Activated CD4-positive, alpha-beta T cell treated with anti-CD3 and anti-CD28 coated beads for 24 hours (primary cell): ENCODE measurements around the gene RPUSD1.

Experiments used
- DNase-seq, 2 donors: peaks; one replicate each; pipeline ENCODE4 v3.0.0-alpha.2; 2020; ENCODE audit warnings: low read depth in 2 of 2

RPUSD1 gene

GRCh38 chr16:819336-820043 lies 31.3 kb upstream of the RPUSD1 start:
- no peak for DNase-seq

DNA sequence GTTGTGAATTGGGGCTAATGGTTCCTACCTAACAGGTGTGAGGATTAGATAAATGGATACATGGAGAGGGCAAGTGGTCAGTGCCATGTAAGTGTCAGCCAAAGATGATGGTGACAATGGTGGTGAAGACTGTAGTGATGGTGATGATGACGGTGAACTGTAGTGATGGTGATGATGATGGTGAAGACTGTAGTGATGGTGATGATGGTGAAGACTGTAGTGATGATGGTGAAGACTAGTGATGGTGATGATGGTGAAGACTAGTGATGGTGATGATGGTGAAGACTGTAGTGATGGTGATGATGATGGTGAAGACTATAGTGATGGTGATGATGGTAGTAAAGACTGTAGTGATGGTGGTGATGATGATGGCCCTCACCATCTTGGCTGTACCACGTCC lies 30.4 kb upstream of the RPUSD1 start:
- DNase-seq, result no peak

GRCh38 chr16:818132-818531 lies 30.0 kb upstream of the RPUSD1 start:
- no peak for DNase-seq

GRCh38 chr16:817001-817906 lies 29.1 kb upstream of the RPUSD1 start:
- DNase-seq, result no peak

DNA sequence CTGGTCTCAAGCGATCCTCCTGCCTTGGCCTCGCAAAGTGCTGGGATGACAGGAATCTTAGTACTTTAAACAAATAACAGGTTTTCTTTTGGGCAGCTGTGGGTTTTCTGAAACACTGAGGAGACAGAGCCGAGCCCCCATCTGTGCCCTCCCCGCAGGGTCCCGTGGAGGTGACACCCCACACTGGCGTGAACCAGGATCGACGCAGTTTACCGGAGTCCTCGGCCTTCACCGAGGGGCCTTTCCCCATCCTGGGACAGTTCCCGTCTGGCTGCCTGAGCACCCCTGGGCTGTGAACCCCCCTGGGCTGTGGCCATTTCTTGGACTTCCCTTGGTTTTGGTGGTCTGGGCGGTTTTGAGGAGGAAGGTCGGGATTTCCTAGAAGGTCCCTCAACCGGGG lies 27.7 kb upstream of the RPUSD1 start:
- no peak for DNase-seq

DNA sequence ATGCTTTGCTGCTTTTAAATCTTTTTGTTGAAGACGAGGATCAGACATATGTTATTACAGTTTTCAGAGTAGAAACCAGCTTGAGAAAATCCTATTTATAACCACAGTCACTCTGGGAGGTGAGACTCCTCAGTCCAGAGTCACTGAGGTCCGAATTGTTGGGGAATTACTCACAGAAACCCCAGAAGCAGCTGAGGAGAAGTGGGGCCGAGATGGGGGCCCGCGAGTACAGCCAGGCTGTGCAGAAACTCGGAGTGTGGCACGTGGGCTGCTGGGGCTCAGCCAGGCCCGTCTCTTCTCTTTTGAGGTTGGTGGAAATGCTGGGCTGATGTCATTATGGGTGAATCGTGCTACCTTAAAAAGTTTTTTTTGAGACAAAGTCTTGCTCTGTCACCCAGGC lies 26.8 kb upstream of the RPUSD1 start:
- DNase-seq, result no peak

GRCh38 chr16:813916-814412 lies 25.8 kb upstream of the RPUSD1 start:
- no peak for DNase-seq

DNA sequence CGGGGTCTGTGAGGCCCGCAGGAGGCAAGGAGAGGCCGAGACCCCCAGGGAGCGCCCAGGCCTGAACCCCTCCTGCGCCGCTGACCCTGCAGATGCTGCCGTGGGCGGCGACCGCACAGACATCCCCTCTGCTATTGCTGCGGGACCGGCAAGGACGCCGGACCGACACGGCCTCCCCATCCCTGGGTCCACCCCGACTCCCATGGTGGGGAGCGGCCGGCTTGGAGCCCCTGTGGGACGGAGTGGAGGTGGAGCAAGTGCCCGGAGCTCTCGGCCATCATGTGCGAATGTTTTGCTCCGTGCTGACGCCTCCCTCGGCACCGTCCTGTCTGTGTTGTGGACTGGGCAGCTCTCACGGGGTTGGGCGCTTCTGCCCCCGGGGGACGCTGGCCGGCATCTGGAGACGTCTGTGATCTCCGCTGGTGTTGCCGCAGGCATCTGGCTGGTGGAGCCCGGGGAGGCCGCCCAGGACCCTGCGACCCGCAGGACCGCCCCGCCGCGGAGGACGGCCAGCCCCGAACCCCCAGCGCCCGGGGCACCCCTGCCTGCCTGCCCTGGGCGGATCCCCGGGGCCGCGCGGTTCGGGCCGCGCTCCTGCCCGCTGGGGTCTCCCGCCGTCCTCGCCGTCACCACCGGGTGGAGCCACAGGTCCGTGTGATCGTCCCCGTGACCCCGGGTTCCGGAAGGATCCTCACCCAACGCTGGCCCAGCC lies 25.2 kb upstream of the RPUSD1 start:
- DNase-seq, result peak; percentile 38 to 41

DNA sequence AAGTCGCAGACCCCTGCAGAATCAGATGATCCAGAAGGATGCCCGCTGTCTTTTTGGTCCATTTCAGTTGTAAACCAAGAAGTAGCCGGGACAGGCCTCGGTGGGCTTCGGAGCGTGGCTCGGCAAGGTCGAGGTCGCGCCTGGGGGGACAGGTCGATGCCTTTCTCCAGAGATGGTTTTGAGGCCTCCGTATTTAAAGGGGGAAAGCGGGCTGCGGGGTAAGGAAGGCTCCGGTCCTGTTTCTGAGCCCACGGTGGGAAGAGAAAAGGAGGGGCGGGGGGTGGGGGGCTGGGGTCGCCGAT lies 19.9 kb upstream of the RPUSD1 start:
- DNase-seq, result no peak

- peak; percentile 79 to 80 for DNase-seq
Observed at GRCh38 chr16:807347-808084, 19.3 kb upstream of the RPUSD1 start.

GRCh38 chr16:805474-805873 lies 17.3 kb upstream of the RPUSD1 start:
- DNase-seq, result no peak

GRCh38 chr16:804193-805048 lies 16.2 kb upstream of the RPUSD1 start:
- DNase-seq, result no peak

DNA sequence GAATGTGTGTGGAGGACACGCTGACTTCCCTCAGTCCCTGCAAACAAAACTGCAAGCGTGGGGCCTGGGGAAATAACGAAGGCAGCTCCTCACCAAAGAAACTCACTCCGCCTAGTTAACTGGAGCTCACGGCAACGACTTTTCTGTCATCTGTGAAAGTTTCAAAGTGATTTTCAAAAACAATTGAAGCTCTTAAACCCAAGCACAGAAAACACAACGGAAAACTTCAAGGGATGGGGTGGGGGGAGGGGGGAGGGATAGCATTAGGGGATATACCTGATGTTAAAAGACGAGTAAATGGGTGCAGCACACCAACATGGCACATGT lies 15.5 kb upstream of the RPUSD1 start:
- no peak for DNase-seq

DNA sequence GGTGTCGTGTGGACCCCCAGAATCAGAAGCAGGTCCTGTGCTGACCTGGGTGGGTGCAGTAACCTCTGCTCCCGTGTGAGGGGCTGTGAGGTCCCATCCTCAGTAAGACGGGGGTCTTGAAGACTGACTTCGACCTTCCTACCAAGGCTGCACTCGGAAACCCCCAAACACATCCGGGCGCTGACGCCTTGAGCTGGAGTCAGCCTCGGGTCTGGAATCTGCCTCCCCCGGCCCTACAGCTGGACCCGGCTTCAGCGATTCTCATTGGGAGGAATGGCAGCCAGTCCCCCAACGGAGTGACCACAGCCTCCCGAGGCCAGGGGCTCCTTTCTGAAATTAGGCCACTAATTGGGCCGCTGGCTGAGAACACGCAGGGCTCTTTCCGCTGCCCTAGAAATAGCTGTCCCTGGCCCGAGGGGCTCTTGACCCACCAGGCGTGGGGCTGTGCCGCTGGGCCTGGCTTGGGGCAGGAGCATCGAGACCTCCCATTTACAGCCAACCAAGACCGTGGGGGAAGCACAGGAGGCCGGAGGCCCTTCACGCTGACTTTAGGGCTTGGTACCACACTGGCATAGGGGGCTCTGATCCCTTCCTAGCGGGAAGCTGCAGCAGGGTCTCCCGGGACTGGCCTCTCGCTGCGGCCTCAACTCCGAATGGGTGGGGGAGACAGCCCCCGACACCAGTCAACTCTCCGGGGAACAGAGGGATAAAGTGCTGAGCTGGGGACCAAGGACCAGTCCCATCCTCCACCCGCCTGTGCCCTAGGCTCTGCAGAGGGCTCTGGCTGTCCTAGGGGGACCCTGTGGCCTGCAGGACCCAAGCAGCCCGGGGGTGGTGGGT lies 15.0 kb upstream of the RPUSD1 start:
- DNase-seq, result no peak

- no peak for DNase-seq
Observed at GRCh38 chr16:802461-802860, 14.3 kb upstream of the RPUSD1 start.

GRCh38 chr16:801584-802363 lies 13.6 kb upstream of the RPUSD1 start:
- no peak for DNase-seq

DNA sequence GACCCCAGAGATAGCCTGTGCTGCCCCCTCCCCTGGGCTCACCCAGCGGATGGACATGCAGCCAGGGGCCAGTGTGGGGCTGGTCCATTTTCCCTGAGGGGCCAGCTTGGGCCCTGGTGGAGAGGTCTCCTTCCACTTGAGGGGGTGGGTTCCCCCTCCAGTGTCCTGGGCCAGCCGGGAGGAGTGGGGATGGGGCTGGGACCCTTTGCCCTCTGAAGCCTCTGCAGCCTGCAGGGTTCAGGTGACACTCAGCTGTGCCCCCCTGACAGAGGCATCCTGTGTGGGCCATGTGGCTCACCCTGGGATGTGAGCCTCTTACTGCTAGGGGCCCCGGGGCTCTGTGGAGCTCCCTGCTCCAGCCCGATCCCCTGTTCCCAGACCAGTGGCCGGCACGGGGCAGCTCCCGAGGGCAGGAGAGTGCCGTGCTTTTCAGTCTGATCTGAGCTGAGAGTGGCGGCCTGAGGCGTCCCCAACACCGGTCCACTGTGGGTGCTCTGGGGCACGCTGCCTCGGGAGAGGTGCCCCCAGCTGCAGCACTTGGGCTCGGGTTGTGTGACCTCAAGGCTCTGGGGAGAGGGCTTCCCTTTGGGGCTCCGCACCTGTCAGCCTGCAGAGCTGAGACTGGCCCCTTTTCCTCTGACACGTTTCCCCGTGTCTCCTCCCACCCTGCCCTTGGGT lies 12.8 kb upstream of the RPUSD1 start:
- no peak for DNase-seq

DNA sequence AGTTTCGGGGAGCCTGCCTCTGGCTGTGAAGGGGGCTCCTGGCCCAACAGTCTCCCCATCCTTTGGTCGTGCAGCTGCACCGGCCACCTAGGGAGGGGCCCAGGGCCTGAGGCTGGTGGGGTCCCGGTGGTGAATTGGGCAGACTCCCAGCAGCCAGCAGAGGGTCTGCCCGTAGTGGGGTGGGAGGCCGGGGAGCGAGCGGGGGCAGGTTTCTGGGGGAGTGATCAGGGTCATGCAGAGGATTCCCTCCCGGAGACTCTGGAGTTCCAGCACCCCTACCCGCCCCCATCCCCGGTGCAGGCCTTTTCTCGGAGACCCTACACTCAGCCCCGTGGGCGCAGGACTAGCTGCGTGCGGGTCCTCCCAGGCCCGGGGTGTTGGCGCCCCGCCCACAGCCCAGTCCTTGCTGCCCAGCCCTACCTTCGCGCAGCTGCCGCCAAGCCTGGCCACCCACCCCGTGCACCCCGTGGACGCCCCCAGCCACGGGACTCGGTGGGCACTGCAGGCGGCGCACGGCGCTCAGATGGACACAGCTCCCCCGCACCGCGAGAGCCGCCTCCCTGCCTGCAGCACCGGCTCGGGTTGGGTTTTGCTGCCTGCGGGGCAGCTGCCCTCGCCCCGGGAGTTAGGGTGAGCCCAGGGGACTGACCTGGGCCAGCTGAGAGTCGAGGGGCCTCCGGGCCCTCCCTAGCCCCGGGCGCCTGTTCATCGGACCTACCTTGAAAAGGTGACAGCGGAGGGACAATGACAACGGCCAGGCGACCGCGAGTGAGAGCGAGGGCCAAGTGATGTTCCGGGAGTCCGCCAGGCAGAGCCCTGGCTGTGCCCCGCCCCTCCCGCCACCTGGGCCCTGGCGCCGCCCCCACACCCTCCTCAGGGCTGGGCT lies 12.0 kb upstream of the RPUSD1 start, which contains the start of gene GNG13:
TSS of gene GNG13 (minus strand) at position 787 of the 886 bp plus-strand sequence. CDS start 1,657 bp downstream, outside the sequence.
- DNase-seq, result no peak
